ENCODE results near the gene SEMA6B.

DNA sequence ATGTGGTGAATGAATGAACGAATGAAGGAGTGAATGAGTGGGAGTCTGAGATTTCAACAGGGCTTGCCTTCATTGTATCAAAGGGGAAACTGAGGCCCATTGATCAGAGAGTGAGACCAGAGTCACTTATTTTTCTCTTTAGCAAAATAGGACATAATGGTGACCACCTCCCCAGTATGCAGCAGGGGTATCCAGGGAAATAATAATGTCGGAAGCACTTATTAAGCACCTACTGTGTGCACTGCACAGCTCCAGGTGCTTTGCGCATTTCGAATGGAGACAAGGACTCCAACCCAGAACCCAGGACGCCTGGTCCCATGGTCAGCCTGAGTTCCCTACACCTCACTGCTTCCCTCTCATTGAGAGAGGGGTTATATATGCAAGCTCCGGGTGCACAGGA, 26.8 kb upstream of the SEMA6B start:
- no peak for TF ChIP-seq SMC3 (conservative IDR thresholded peaks at IDR 0.05; ENCODE audit: poor library complexity)
- TF ChIP-seq, protein P1, sequence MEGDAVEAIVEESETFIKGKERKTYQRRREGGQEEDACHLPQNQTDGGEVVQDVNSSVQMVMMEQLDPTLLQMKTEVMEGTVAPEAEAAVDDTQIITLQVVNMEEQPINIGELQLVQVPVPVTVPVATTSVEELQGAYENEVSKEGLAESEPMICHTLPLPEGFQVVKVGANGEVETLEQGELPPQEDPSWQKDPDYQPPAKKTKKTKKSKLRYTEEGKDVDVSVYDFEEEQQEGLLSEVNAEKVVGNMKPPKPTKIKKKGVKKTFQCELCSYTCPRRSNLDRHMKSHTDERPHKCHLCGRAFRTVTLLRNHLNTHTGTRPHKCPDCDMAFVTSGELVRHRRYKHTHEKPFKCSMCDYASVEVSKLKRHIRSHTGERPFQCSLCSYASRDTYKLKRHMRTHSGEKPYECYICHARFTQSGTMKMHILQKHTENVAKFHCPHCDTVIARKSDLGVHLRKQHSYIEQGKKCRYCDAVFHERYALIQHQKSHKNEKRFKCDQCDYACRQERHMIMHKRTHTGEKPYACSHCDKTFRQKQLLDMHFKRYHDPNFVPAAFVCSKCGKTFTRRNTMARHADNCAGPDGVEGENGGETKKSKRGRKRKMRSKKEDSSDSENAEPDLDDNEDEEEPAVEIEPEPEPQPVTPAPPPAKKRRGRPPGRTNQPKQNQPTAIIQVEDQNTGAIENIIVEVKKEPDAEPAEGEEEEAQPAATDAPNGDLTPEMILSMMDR (IDR thresholded peaks at IDR 0.05; ENCODE audit: poor library complexity, severe bottlenecking) = no peak
- no peak for TF ChIP-seq MXI1 (conservative IDR thresholded peaks at IDR 0.05; ENCODE audit: poor library complexity, severe bottlenecking)

Data from neural cell (in vitro differentiated cells).